ENCODE results near the gene HKDC1.

- no peak for TF ChIP-seq EZH2phosphoT487 (conservative IDR thresholded peaks at IDR 0.05; ENCODE audit: low read length)
- TF ChIP-seq CTCF (IDR thresholded peaks at IDR 0.05; ENCODE audit: insufficient read depth, low read length, poor library complexity, severe bottlenecking): no peak
Measured at GRCh38 chr10:69275444-69275843, 55.3 kb downstream of the HKDC1 start.
